IMR-90 (cell line): Measurements from ENCODE around the gene FCER1A. TPM values are rescaled to one million over a fixed set of nuclear protein-coding genes. Genes with fewer than 3 reads are reported as not detected.

Experiments
- ATAC-seq: fragments of 200-7000 bp; cut with Tn5 transposase; 2 replicates; pipeline ENCODE4 v1.9.1; 2020; ENCODE audit warnings: low read depth, mild to moderate bottlenecking, moderate library complexity
- BruUV-seq: library from RNA; stranded (reverse); fragments of 400-500 nt; replicated peaks from 2 replicates; lab custom pipeline; 2021; lab: Mats Ljungman, UMichigan
- CTCF ChIA-PET: fragments of 300-600 bp; formaldehyde crosslinking; extraction: SDS; loops from one replicate; lab custom pipeline; 2021; ENCODE audit warnings: antibody characterized with exemption; lab: Yijun Ruan, JAX
- POLR2A ChIA-PET: fragments of 300-600 bp; sonication (Branson Sonifier 250); formaldehyde crosslinking; loops from one replicate; lab custom pipeline; 2022; ENCODE audit warnings: antibody characterized with exemption; ENCODE audit not compliant: unreplicated experiment; lab: Charles Lee
- DNase-seq: peaks from one replicate; pipeline ENCODE4 v3.0.0; 2013
- H2AFZ ChIP-seq: replicated peaks from 2 replicates; pipeline ENCODE3; 2013; ENCODE audit warnings: low read length, mild to moderate bottlenecking; ENCODE audit not compliant: poor library complexity
- H2AK5ac ChIP-seq: 2 replicates; pipeline ENCODE4 v1.6.1; 2013; ENCODE audit warnings: low read depth, low read length, inconsistent platforms
- H2AK9ac ChIP-seq: replicated peaks from 2 replicates; pipeline ENCODE3; 2013; ENCODE audit warnings: mild to moderate bottlenecking, low read depth, low read length, moderate library complexity; ENCODE audit not compliant: poor library complexity
- H2BK120ac ChIP-seq: 2 replicates; pipeline ENCODE4 v1.6.1; 2013; ENCODE audit warnings: low read depth, low read length, inconsistent platforms
- H2BK15ac ChIP-seq: 3 replicates; pipeline ENCODE4 v1.6.1; 2013; ENCODE audit warnings: low read depth, low read length, inconsistent platforms
- H2BK20ac ChIP-seq: 2 replicates; pipeline ENCODE4 v1.6.1; 2013; ENCODE audit warnings: low read depth, mild to moderate bottlenecking, inconsistent platforms, low read length, moderate library complexity
- H2BK5ac ChIP-seq: 2 replicates; pipeline ENCODE4 v1.6.1; 2013; ENCODE audit warnings: mild to moderate bottlenecking, low read depth, low read length, inconsistent platforms; ENCODE audit not compliant: poor library complexity, severe bottlenecking
- H3K14ac ChIP-seq: replicated peaks from 2 replicates; pipeline ENCODE4 v1.6.1; 2013; ENCODE audit warnings: low read depth, low read length, inconsistent platforms
- H3K18ac ChIP-seq: 2 replicates; pipeline ENCODE4 v1.6.1; 2013; ENCODE audit warnings: low read depth, low read length, control low read depth
- H3K23ac ChIP-seq: 2 replicates; pipeline ENCODE4 v1.6.1; 2013; ENCODE audit warnings: low read depth, low read length, inconsistent platforms
- H3K27ac ChIP-seq: 2 replicates; pipeline ENCODE4 v1.5.1; 2013; ENCODE audit warnings: mild to moderate bottlenecking, control low read depth, low read length; ENCODE audit not compliant: insufficient read depth
- H3K27me3 ChIP-seq: 2 replicates; pipeline ENCODE4 v1.6.1; 2013; ENCODE audit warnings: low read length; ENCODE audit not compliant: control insufficient read depth, insufficient read depth
- H3K36me3 ChIP-seq: 2 replicates; pipeline ENCODE4 v1.6.1; 2013; ENCODE audit warnings: low read length, mixed read lengths; ENCODE audit not compliant: control insufficient read depth, insufficient read depth
- H3K4ac ChIP-seq: 2 replicates; pipeline ENCODE4 v1.6.1; 2013; ENCODE audit warnings: low read depth, low read length, inconsistent platforms
- H3K4me1 ChIP-seq: 2 replicates; pipeline ENCODE4 v1.6.1; 2013; ENCODE audit warnings: low read length, mixed read lengths; ENCODE audit not compliant: control insufficient read depth, insufficient read depth
- H3K4me2 ChIP-seq: 2 replicates; pipeline ENCODE4 v1.6.1; 2013; ENCODE audit warnings: low read depth, mild to moderate bottlenecking, control low read depth, low read length, moderate library complexity
- H3K4me3 ChIP-seq: 2 replicates; pipeline ENCODE4 v1.5.1; 2013; ENCODE audit warnings: low read depth, mild to moderate bottlenecking, control low read depth, low read length, moderate library complexity; ENCODE audit not compliant: insufficient read depth
- H3K56ac ChIP-seq: 2 replicates; pipeline ENCODE4 v1.6.1; 2013; ENCODE audit warnings: low read length, inconsistent platforms; ENCODE audit not compliant: insufficient read depth; ENCODE audit errors: extremely low read depth
- H3K79me1 ChIP-seq, 2 experiments: 2 replicates each; pipeline ENCODE4 v1.6.1; 2013; ENCODE audit warnings: low read length in 2 of 2, inconsistent platforms in 1 of 2, low read depth in 1 of 2
- H3K9ac ChIP-seq: 2 replicates; pipeline ENCODE4 v1.6.1; 2013; ENCODE audit warnings: low read depth, low read length, control low read depth
- H3K9me1 ChIP-seq: 2 replicates; pipeline ENCODE4 v1.6.1; 2013; ENCODE audit warnings: low read length, inconsistent platforms; ENCODE audit not compliant: insufficient read depth
- H3K9me3 ChIP-seq: 2 replicates; pipeline ENCODE4 v1.6.1; 2013; ENCODE audit warnings: low read length; ENCODE audit not compliant: control insufficient read depth, insufficient read depth
- H4K20me1 ChIP-seq: 2 replicates; pipeline ENCODE4 v1.6.1; 2013; ENCODE audit warnings: low read length, inconsistent platforms; ENCODE audit not compliant: insufficient read depth
- H4K5ac ChIP-seq: 2 replicates; pipeline ENCODE4 v1.6.1; 2013; ENCODE audit warnings: mild to moderate bottlenecking, low read depth, low read length, control low read depth
- H4K8ac ChIP-seq, 2 experiments: 2 replicates each; pipeline ENCODE4 v1.6.1; 2013; ENCODE audit warnings: low read depth in 2 of 2, low read length in 2 of 2, control low read depth in 1 of 2, inconsistent platforms in 1 of 2
- H4K91ac ChIP-seq: 2 replicates; pipeline ENCODE4 v1.6.1; 2013; ENCODE audit warnings: low read depth, low read length, inconsistent platforms; ENCODE audit not compliant: insufficient read depth
- BHLHE40 ChIP-seq: fragments of 150-350 bp; IDR thresholded peaks from 2 replicates; pipeline ENCODE4 v1.6.1; 2016; ENCODE audit warnings: mild to moderate bottlenecking, low read depth, low read length
- CEBPB ChIP-seq: IDR thresholded peaks from 2 replicates; pipeline ENCODE4 v1.6.1; 2012; ENCODE audit warnings: low read depth, low read length, improper control_type of control experiment
- CHD1 ChIP-seq: IDR thresholded peaks from 2 replicates; pipeline ENCODE4 v1.6.1; 2012; ENCODE audit warnings: low read depth, low read length, improper control_type of control experiment
- FOS ChIP-seq: fragments of 150-350 bp; IDR thresholded peaks from 2 replicates; pipeline ENCODE4 v1.6.1; 2016; ENCODE audit warnings: low read depth, low read length
- MAFK ChIP-seq: IDR thresholded peaks from 2 replicates; pipeline ENCODE4 v1.6.1; 2012; ENCODE audit warnings: low read depth, low read length, improper control_type of control experiment
- MAZ ChIP-seq: IDR thresholded peaks from 2 replicates; pipeline ENCODE4 v1.6.1; 2012; ENCODE audit warnings: low read depth, mild to moderate bottlenecking, low read length, improper control_type of control experiment, moderate library complexity, borderline replicate concordance
- MXI1 ChIP-seq: IDR thresholded peaks from 2 replicates; pipeline ENCODE4 v1.6.1; 2012; ENCODE audit warnings: low read depth, mild to moderate bottlenecking, low read length, moderate library complexity, borderline replicate concordance
- NFE2L2 ChIP-seq: fragments of 150-350 bp; IDR thresholded peaks from 2 replicates; pipeline ENCODE4 v1.6.1; 2016; ENCODE audit warnings: low read depth, mild to moderate bottlenecking, low read length
- POLR2A ChIP-seq: IDR thresholded peaks from 2 replicates; pipeline ENCODE4 v1.6.1; 2012; ENCODE audit warnings: mild to moderate bottlenecking, low read depth, low read length
- RAD21 ChIP-seq: IDR thresholded peaks from 2 replicates; pipeline ENCODE4 v1.6.1; 2012; ENCODE audit warnings: low read length, improper control_type of control experiment
- RCOR1 ChIP-seq: IDR thresholded peaks from 2 replicates; pipeline ENCODE4 v1.6.1; 2012; ENCODE audit warnings: mild to moderate bottlenecking, low read length, improper control_type of control experiment; ENCODE audit not compliant: insufficient replicate concordance
- RFX5 ChIP-seq: IDR thresholded peaks from 2 replicates; pipeline ENCODE4 v1.8.0; 2012; ENCODE audit warnings: low read depth, mild to moderate bottlenecking, low read length, moderate library complexity
- SMC3 ChIP-seq: fragments of 150-350 bp; IDR thresholded peaks from 2 replicates; pipeline ENCODE4 v1.6.1; 2016; ENCODE audit warnings: low read depth, mild to moderate bottlenecking, antibody characterized with exemption, low read length, moderate library complexity
- WGBS, 2 experiments: methylation state at CpG; one replicate each; pipeline versions ENCODE4 v1.1.5 to v1.1.7; 2013; ENCODE audit warnings: missing lambda C conversion rate in 2 of 2; ENCODE audit not compliant: insufficient read length in 1 of 2; ENCODE audit errors: extremely low coverage in 2 of 2; 5-methylcytosine and 5-hydroxymethylcytosine counted together
- dilution Hi-C: fragments of 300-500 bp; cut with HindIII; formaldehyde crosslinking; loops from one replicate; pipeline ENCODE4 v1.14.3; 2018; ENCODE audit warnings: low sequenced_read_pairs; ENCODE audit not compliant: unreplicated experiment
- in situ Hi-C: fragments of 300-500 bp; cut with MboI; formaldehyde crosslinking; loops from 3 replicates; pipeline ENCODE4 v1.14.3; 2019; ENCODE audit warnings: low sequenced_read_pairs, inconsistent platforms, mixed read lengths
- intact Hi-C: fragments of 100-400 bp; cut with micrococcal nuclease; formaldehyde crosslinking; loops from 2 replicates; pipeline ENCODE4 v1.10.0; 2022
- polyA plus RNA-seq, 3 experiments: library from polyadenylated mRNA; depleted of rRNA; stranded (reverse); fragments of >200 nt; gene quantifications; 2 replicates each; pipeline ENCODE4 v1.2.3, GENCODE V29; 2012; ENCODE audit warnings: low replicate concordance in 1 of 3
- total RNA-seq: library from RNA; depleted of rRNA; stranded (reverse); fragments of >200 nt; gene quantifications from 2 replicates; pipeline ENCODE4 v1.2.3, GENCODE V29; 2012
- TF ChIP-seq, protein P1 (sequence below): conservative IDR thresholded peaks from 2 replicates; pipeline ENCODE4 v1.5.1; 2012; ENCODE audit warnings: mild to moderate bottlenecking, low read depth, low read length, improper control_type of control experiment
- TF ChIP-seq, protein P2 (sequence below): fragments of 150-350 bp; IDR thresholded peaks from 2 replicates; pipeline ENCODE4 v1.6.1; 2017; ENCODE audit warnings: mild to moderate bottlenecking, antibody characterized with exemption, low read length, low read depth
- TF ChIP-seq, protein P3 (sequence below): fragments of 150-350 bp; IDR thresholded peaks from 2 replicates; pipeline ENCODE4 v1.6.1; 2016; ENCODE audit warnings: low read depth, mild to moderate bottlenecking, low read length, moderate library complexity, borderline replicate concordance

The FCER1A gene
- total and polyA plus RNA-seq, 2 of the 4 experiments (the other 2 are of a cell fraction) = not detected

DNA sequence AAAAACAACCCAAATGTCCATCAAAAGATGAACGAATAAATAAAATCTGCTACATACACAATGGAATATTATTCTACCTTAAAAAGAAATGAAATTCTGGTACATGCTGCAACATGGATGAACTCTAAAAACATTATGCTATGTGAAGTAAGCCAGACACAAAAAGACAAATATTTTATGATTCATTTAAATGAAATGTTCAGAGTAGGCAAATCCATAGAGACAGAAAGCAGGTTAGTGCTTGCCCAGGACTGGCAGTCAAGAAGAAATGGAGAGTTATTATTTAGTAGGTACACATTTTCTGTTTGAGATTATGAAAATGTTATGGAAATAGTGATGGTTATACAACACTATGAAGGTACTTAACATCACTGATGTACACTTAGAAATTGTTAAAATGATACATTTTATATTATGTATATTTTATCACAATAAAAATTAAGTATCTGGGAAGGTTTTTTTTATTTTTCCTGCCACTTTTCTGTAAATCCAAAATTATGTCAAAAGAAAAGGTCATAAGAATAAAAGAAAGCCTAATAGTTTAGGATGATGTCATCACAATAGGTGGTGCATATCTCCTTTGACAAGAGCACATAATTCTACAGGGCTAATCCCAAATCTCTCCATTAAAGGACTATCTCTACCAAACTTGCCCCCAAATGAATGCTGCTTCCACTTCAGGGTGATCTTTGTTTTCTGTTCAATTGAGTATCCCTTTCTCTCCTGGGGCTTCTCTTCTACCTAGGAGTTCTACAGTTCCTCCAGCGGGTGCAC, 40.2 kb upstream of the FCER1A start:
- H3K18ac ChIP-seq = no peak overlapping the region
- no peak overlapping the region for H3K4ac ChIP-seq
- no peak overlapping the region for H2BK20ac ChIP-seq
- H2AFZ ChIP-seq = no peak overlapping the region
- no peak overlapping the region for H2BK5ac ChIP-seq
- no peak overlapping the region for H3K23ac ChIP-seq
- no peak overlapping the region for H2AK5ac ChIP-seq
- H3K14ac ChIP-seq = no peak overlapping the region
- H3K4me2 ChIP-seq = no peak overlapping the region
- H3K36me3 ChIP-seq = no peaks in the 10 kb centered on the region
- no peak overlapping the region for H3K9ac ChIP-seq
- no peaks in the 10 kb centered on the region; the same call in 1 of the 2 replicates for H3K9me3 ChIP-seq
- DNase-seq (no peak), ATAC-seq (no peak)
- H3K27ac ChIP-seq = no peak overlapping the region
- POLR2A ChIA-PET = no interaction called here
- no peaks in the 10 kb centered on the region for H3K4me1 ChIP-seq
- no TSS peak for BruUV-seq
- H4K5ac ChIP-seq = no peak overlapping the region
- intact Hi-C loops = no loop called here
- CTCF ChIA-PET = no interaction called here
- H2BK15ac ChIP-seq = no peak overlapping the region
- no peak overlapping the region for H2BK120ac ChIP-seq
- H4K8ac ChIP-seq = no peak overlapping the region
- no peak overlapping the region for H2AK9ac ChIP-seq
- in situ Hi-C loops = no loop called here
- H3K27me3 ChIP-seq = no peaks in the 10 kb centered on the region
- no peak overlapping the region for H3K56ac ChIP-seq
- no peak for TF ChIP-seq CEBPB
- TF ChIP-seq, protein P1, sequence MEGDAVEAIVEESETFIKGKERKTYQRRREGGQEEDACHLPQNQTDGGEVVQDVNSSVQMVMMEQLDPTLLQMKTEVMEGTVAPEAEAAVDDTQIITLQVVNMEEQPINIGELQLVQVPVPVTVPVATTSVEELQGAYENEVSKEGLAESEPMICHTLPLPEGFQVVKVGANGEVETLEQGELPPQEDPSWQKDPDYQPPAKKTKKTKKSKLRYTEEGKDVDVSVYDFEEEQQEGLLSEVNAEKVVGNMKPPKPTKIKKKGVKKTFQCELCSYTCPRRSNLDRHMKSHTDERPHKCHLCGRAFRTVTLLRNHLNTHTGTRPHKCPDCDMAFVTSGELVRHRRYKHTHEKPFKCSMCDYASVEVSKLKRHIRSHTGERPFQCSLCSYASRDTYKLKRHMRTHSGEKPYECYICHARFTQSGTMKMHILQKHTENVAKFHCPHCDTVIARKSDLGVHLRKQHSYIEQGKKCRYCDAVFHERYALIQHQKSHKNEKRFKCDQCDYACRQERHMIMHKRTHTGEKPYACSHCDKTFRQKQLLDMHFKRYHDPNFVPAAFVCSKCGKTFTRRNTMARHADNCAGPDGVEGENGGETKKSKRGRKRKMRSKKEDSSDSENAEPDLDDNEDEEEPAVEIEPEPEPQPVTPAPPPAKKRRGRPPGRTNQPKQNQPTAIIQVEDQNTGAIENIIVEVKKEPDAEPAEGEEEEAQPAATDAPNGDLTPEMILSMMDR = no peak
- TF ChIP-seq SMC3 = no peak
- TF ChIP-seq MXI1 = no peak
- TF ChIP-seq RFX5 = no peak
- no peak for TF ChIP-seq RCOR1
- TF ChIP-seq, protein P2, sequence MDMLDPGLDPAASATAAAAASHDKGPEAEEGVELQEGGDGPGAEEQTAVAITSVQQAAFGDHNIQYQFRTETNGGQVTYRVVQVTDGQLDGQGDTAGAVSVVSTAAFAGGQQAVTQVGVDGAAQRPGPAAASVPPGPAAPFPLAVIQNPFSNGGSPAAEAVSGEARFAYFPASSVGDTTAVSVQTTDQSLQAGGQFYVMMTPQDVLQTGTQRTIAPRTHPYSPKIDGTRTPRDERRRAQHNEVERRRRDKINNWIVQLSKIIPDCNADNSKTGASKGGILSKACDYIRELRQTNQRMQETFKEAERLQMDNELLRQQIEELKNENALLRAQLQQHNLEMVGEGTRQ = no peak
- no peak for TF ChIP-seq NFE2L2
- no peak for TF ChIP-seq CHD1
- TF ChIP-seq, protein P3, sequence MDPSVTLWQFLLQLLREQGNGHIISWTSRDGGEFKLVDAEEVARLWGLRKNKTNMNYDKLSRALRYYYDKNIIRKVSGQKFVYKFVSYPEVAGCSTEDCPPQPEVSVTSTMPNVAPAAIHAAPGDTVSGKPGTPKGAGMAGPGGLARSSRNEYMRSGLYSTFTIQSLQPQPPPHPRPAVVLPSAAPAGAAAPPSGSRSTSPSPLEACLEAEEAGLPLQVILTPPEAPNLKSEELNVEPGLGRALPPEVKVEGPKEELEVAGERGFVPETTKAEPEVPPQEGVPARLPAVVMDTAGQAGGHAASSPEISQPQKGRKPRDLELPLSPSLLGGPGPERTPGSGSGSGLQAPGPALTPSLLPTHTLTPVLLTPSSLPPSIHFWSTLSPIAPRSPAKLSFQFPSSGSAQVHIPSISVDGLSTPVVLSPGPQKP = no peak
- no peak for TF ChIP-seq MAZ
- no peak for TF ChIP-seq FOS
- no peak for TF ChIP-seq MAFK
- no peak for TF ChIP-seq POLR2A
- no peak for TF ChIP-seq BHLHE40
- TF ChIP-seq RAD21 = no peak
- no peak overlapping the region for H3K4me3 ChIP-seq
- H4K91ac ChIP-seq = no peak overlapping the region
- no peaks in the 10 kb centered on the region for H3K79me1 ChIP-seq
- H4K20me1 ChIP-seq = no peaks in the 10 kb centered on the region
- H3K9me1 ChIP-seq = no peaks in the 10 kb centered on the region
- no CpG with 5 or more reads among the region's 2 CpGs for WGBS, 2 experiments
- dilution Hi-C loops = no loop called here
